Peyer's patch (tissue), 4 donors: ENCODE results near the gene TOMM7. TPM values are rescaled to one million over a fixed set of nuclear protein-coding genes. Genes with fewer than 3 reads are reported as not detected.

Source experiments
- DNase-seq, 3 donors: peaks; one replicate each; pipeline ENCODE4 v3.0.0-alpha.2; 2017 to 2019
- H3K27ac ChIP-seq, 4 donors: fragments of 200-600 bp; sonication (generic); one replicate each; pipeline ENCODE4 v1.5.1; 2016 to 2019
- H3K27me3 ChIP-seq, 2 donors: fragments of 200-600 bp; sonication (generic); one replicate each; pipeline ENCODE4 v1.5.1; 2019
- H3K36me3 ChIP-seq, 3 donors: fragments of 200-600 bp; sonication (generic); one replicate each; pipeline ENCODE4 v1.5.1; 2016 to 2019
- H3K4me1 ChIP-seq, 4 donors: fragments of 200-600 bp; sonication (generic); one replicate each; pipeline ENCODE4 v1.5.1; 2016 to 2019
- H3K4me3 ChIP-seq, 4 donors: fragments of 200-600 bp; sonication (generic); 1 replicate in 3 of 4; 2 replicates in 1 of 4; pipeline ENCODE4 v1.5.1; 2016 to 2019; ENCODE audit warnings: mild to moderate bottlenecking in 1 of 4
- H3K9me3 ChIP-seq, 4 donors: fragments of 200-600 bp; sonication (generic); one replicate each; pipeline ENCODE4 v1.5.1; 2016 to 2019; ENCODE audit warnings: mild to moderate bottlenecking in 1 of 4
- POLR2A ChIP-seq, 2 donors: fragments of 450-650 bp; IDR thresholded peaks; one replicate each; pipeline ENCODE4 v1.5.1; 2017; ENCODE audit warnings: antibody characterized with exemption in 2 of 2, mild to moderate bottlenecking in 2 of 2, moderate library complexity in 2 of 2
- total RNA-seq, 4 donors: library from RNA; depleted of rRNA; stranded (reverse); fragments of >200 nt; gene quantifications; one replicate each; pipeline ENCODE4 v1.1.0, GENCODE V29; 2016
- TF ChIP-seq, protein P1 (sequence below), 6 experiments: fragments of 450-650 bp in 4 of 6; fragments of 200-600 bp in 2 of 6; sonication (generic) in 1 of 6; IDR thresholded peaks; one replicate each; pipeline ENCODE4 v1.5.1; 2017 to 2019; ENCODE audit warnings: antibody characterized with exemption in 6 of 6, mild to moderate bottlenecking in 3 of 6, moderate library complexity in 1 of 6

The TOMM7 gene
- total RNA-seq, 4 donors from 2014 or later = 78.6 to 89.8 (median 82.8) TPM

DNA sequence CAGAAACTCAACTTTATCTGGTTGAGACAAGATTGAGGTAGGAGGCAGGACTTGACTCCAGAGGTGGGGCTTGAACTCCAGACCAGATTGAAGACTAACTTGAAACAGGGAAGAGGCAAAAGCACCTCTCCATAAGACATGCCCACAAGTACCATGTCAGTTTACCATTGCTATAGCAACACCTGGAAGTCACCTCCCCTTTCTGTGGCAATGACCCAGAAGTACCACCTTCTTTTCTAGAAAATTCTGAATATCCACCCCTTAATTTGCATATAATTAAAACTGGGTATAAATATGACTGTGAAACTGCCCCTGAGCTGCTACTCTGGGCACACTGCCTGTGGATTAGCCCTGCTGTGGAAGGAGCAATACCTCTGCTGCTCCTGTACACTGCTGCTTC, 4.9 kb upstream of the TOMM7 start:
- no peaks in the 10 kb centered on the region for H3K4me1 ChIP-seq
- TF ChIP-seq, protein P1, sequence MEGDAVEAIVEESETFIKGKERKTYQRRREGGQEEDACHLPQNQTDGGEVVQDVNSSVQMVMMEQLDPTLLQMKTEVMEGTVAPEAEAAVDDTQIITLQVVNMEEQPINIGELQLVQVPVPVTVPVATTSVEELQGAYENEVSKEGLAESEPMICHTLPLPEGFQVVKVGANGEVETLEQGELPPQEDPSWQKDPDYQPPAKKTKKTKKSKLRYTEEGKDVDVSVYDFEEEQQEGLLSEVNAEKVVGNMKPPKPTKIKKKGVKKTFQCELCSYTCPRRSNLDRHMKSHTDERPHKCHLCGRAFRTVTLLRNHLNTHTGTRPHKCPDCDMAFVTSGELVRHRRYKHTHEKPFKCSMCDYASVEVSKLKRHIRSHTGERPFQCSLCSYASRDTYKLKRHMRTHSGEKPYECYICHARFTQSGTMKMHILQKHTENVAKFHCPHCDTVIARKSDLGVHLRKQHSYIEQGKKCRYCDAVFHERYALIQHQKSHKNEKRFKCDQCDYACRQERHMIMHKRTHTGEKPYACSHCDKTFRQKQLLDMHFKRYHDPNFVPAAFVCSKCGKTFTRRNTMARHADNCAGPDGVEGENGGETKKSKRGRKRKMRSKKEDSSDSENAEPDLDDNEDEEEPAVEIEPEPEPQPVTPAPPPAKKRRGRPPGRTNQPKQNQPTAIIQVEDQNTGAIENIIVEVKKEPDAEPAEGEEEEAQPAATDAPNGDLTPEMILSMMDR (IDR thresholded peaks at IDR 0.05) = no peak
- TF ChIP-seq POLR2A (IDR thresholded peaks at IDR 0.05) = no peak
- H3K36me3 ChIP-seq = no peaks in the 10 kb centered on the region
- H3K4me3 ChIP-seq = no peak overlapping the region
- no peak overlapping the region for H3K27ac ChIP-seq
- no peaks in the 10 kb centered on the region for H3K27me3 ChIP-seq
- H3K9me3 ChIP-seq = no peaks in the 10 kb centered on the region
- DNase-seq = no peak

DNA sequence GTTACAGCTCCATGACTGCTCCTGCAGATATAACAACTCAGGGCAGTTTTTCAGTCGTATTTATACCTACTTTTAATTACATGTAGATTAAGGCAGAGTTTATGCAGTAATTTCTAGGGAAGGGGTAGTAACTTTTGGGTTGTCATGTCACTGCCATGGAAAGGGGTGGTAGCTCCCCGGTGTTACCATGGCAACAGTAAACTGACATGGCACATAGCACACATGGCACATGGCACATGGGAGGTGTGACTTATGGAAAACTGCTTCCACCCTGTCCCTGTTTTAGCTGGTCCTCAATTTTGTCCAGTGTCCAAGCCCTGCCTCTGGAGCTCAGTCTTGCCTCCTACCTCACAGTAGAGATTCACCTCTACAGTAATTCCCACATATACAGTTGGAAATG, 3.9 kb upstream of the TOMM7 start:
- Histone ChIP-seq H3K36me3 (no peaks in the 10 kb centered on the region), H3K27ac (no peak overlapping the region), H3K4me3 (no peak overlapping the region), H3K9me3 (no peaks in the 10 kb centered on the region), H3K4me1 (peaks cover 0 to 5% (median 2%) of the 10 kb centered on the region in 4 donors), H3K27me3 (no peaks in the 10 kb centered on the region)
- DNase-seq = no peak
- no peak for TF ChIP-seq POLR2A (IDR thresholded peaks at IDR 0.05)
- TF ChIP-seq, protein P1 (IDR thresholded peaks at IDR 0.05) = no peak

GRCh38 chr7:22824760-22825159, 2.1 kb upstream of the TOMM7 start:
- no peaks in the 10 kb centered on the region for H3K9me3 ChIP-seq

DNA sequence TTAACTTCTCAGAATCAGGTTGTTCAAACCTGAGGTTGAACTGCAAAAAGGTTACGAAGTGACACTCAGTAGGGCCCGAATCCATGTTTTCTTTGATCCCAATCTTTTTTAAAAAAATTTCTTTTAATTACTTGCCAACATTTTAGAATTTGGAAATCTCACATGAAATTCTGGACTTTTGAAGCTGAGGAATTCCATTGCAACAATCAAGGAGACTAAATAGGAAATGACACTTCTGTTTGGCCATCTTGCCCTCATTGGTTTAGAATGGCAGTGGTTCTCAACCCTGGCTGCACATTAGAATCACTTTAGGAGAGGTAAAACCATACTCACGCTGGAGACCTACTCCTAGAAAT, 471 bp upstream of the TOMM7 start:
- no peak for DNase-seq
- Histone ChIP-seq H3K27ac (peak overlapping the region; percentile 71 to 79 (median 77)), H3K4me3 (peak overlapping the region; percentile 52 to 94 (median 74)), H3K36me3 (no peaks in the 10 kb centered on the region), H3K27me3 (no peaks in the 10 kb centered on the region), H3K4me1 (peaks cover 0 to 12% (median 4%) of the 10 kb centered on the region in 4 donors), H3K9me3 (no peaks in the 10 kb centered on the region)
- TF ChIP-seq POLR2A (IDR thresholded peaks at IDR 0.05) = no peak
- TF ChIP-seq, protein P1 (IDR thresholded peaks at IDR 0.05) = no peak

More at GRCh38 chr7:22824760-22825159, 2.1 kb upstream of the TOMM7 start:
- no peak overlapping the region for H3K27ac ChIP-seq
- peaks cover 0 to 12% (median 4%) of the 10 kb centered on the region in 4 donors for H3K4me1 ChIP-seq
- H3K36me3 ChIP-seq = no peaks in the 10 kb centered on the region
- no peak for TF ChIP-seq POLR2A (IDR thresholded peaks at IDR 0.05)
- TF ChIP-seq, protein P1 (IDR thresholded peaks at IDR 0.05) = no peak
- no peaks in the 10 kb centered on the region for H3K27me3 ChIP-seq
- no peak overlapping the region for H3K4me3 ChIP-seq
- DNase-seq = no peak

- Histone ChIP-seq H3K4me3 (peak overlapping the region; percentile 52 to 94 (median 74)), H3K27ac (peak overlapping the region; percentile 71 to 79 (median 77)), H3K9me3 (no peaks in the 10 kb centered on the region), H3K4me1 (peaks cover 0 to 12% (median 4%) of the 10 kb centered on the region in 4 donors), H3K27me3 (no peaks in the 10 kb centered on the region), H3K36me3 (peaks cover 0 to 7% (median 0%) of the 10 kb centered on the region in 3 donors)
- DNase-seq = peak in 1 of 3 donors; percentile 17
- TF ChIP-seq, protein P1 (IDR thresholded peaks at IDR 0.05) = no peak
- TF ChIP-seq POLR2A (IDR thresholded peaks at IDR 0.05) = no peak
Measured at GRCh38 chr7:22821702-22822485, 755 bp downstream of the TOMM7 start.
